Measurements from ENCODE around the gene CX3CL1.
"Not testable (repeated sequence)": the region's sequence is repeated elsewhere in the genome, so short reads cannot be mapped to it uniquely, and the experiment has no call there.

CX3CL1 gene

DNA sequence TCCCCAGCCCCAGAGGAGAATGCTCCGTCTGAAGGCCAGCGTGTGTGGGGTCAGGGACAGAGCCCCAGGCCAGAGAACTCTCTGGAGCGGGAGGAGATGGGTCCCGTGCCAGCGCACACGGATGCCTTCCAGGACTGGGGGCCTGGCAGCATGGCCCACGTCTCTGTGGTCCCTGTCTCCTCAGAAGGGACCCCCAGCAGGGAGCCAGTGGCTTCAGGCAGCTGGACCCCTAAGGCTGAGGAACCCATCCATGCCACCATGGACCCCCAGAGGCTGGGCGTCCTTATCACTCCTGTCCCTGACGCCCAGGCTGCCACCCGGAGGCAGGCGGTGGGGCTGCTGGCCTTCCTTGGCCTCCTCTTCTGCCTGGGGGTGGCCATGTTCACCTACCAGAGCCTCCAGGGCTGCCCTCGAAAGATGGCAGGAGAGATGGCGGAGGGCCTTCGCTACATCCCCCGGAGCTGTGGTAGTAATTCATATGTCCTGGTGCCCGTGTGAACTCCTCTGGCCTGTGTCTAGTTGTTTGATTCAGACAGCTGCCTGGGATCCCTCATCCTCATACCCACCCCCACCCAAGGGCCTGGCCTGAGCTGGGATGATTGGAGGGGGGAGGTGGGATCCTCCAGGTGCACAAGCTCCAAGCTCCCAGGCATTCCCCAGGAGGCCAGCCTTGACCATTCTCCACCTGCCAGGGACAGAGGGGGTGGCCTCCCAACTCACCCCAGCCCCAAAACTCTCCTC, 10.4 kb downstream of the CX3CL1 start:
- no peak for DNase-seq (ENCODE audit: low read depth)

DNA sequence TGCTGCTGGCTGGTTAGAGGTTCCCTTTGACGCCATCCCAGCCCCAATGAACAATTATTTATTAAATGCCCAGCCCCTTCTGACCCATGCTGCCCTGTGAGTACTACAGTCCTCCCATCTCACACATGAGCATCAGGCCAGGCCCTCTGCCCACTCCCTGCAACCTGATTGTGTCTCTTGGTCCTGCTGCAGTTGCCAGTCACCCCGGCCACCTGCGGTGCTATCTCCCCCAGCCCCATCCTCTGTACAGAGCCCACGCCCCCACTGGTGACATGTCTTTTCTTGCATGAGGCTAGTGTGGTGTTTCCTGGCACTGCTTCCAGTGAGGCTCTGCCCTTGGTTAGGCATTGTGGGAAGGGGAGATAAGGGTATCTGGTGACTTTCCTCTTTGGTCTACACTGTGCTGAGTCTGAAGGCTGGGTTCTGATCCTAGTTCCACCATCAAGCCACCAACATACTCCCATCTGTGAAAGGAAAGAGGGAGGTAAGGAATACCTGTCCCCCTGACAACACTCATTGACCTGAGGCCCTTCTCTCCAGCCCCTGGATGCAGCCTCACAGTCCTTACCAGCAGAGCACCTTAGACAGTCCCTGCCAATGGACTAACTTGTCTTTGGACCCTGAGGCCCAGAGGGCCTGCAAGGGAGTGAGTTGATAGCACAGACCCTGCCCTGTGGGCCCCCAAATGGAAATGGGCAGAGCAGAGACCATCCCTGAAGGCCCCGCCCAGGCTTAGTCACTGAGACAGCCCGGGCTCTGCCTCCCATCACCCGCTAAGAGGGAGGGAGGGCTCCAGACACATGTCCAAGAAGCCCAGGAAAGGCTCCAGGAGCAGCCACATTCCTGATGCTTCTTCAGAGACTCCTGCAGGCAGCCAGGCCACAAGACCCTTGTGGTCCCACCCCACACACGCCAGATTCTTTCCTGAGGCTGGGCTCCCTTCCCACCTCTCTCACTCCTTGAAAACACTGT, 11.3 kb downstream of the CX3CL1 start:
- DNase-seq (ENCODE audit: low read depth): no peak

DNA sequence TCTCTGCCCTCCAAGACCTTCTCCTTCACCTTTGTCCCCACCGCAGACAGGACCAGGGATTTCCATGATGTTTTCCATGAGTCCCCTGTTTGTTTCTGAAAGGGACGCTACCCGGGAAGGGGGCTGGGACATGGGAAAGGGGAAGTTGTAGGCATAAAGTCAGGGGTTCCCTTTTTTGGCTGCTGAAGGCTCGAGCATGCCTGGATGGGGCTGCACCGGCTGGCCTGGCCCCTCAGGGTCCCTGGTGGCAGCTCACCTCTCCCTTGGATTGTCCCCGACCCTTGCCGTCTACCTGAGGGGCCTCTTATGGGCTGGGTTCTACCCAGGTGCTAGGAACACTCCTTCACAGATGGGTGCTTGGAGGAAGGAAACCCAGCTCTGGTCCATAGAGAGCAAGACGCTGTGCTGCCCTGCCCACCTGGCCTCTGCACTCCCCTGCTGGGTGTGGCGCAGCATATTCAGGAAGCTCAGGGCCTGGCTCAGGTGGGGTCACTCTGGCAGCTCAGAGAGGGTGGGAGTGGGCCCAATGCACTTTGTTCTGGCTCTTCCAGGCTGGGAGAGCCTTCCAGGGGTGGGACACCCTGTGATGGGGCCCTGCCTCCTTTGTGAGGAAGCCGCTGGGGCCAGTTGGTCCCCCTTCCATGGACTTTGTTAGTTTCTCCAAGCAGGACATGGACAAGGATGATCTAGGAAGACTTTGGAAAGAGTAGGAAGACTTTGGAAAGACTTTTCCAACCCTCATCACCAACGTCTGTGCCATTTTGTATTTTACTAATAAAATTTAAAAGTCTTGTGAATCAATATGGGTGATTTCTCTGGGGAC, 12.2 kb downstream of the CX3CL1 start:
- no peak for DNase-seq (ENCODE audit: low read depth)

DNA sequence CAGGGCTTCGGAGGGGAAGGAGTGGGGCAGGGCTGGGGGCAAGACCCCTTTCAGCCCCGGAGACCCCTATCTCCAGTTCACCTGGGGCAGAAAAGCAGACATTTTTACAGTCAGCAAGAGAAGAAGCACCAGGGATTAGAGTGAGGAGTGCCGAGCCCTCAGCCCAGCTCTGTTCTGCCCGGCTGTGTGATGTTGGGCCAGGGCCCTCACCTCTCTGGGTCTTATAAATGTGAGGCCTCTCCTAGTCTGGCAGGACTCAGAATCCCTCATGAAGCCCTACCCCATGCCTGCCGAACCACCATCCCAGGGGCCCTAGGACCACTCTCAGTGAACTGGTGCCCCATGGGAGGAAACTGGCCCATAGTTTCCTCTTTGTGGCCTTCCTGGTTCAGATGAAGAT, 12.8 kb downstream of the CX3CL1 start:
- DNase-seq (ENCODE audit: low read depth): no peak

DNA sequence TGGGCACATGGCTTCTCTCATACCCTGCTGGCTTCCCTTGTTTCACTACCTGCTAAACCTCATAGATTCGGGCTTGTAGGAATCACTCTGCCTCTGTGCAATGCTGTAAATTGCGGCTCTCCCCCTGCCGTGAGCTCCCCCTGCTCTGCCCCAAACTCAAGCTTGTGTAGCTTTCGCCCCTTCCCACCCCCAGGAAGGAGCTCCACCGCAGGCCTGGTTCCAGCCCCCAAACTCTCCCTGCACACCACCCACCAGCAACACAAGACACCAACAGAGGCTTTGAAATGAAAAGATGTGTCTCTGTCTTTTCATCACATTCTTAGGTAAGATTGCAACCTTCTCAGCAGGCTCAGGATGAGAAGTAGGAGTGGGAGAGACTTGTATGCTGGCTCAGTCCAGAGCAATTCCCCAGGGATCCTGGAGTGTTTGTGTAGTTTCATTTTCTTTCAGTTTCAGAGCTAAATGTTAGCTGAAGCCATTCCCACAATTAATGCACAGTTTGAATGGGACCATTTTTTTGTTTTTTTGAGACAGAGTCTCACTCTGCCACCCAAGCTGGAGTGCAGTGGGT, 14.2 kb downstream of the CX3CL1 start:
- DNase-seq (ENCODE audit: low read depth): no peak

DNA sequence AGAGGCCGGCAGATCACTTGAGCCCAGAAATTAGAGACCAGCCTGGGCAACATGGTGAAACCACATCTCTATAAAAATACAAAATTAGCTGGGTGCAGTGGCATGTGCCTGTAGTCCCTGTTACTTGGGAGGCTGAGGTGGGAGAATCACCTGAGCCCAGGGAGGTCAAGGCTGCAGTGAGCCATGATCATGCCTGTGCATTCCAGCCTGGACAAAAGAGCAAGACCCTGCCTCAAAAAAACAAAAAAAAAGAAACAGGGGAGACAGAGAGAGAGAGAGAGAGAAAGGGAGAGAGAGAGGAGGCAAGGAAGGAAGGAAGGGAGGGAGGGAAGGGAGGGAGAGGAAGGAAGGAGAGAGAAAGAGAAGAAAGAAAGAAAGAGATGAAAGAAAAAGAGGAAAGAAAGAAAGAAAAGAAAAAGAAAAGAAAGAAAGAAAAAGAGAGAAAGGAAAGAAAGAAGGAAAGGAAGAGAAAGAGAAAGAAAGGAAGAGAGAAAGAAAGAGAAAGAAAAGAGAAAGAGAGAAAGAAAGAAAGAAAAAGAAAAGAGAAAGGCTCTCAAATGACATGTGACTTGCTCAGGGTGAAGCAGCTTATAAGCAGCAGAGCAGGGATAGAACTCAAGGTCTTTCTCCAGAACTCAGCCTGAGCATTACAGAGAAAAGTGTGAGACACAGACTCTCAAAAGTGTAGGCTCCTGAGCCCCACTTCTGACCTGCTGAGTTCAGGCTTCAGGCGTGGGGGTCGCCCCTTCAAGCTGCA, 15.5 kb downstream of the CX3CL1 start:
- DNase-seq (ENCODE audit: low read depth): no peak

DNA sequence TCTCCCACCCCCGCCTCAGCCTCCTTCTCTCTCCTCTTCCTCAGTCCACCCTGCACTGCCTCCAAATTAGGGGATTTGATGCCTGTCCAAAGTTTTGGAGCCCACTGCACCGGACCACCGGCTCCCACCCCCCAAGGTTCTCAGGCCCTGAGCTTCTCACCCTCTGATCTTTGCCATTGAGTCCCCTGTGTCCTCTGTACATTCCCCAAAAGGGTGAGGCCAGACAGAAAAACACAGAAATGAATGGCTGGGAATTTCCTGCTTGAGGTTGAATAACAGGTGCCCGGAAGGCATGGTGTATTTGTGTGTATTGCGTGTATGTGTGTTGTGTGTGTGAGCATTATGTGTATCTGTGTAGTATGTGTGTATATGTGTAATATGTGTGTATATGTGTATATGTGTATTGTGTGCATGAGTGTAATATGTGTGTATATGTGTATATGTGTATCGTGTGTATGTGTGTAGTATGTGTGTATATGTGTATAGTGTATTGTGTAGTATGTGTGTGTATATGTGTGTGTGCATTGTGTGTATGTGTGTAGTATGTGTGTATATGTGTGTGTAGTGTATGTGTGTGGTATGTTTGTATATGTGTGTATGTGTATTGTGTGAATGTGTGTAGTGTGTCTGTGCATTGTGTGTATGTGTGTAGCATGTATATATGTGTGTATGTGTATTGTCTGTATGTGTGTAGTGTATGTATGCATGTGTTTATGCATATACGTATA, 16.2 kb downstream of the CX3CL1 start:
- no peak for DNase-seq (ENCODE audit: low read depth)

DNA sequence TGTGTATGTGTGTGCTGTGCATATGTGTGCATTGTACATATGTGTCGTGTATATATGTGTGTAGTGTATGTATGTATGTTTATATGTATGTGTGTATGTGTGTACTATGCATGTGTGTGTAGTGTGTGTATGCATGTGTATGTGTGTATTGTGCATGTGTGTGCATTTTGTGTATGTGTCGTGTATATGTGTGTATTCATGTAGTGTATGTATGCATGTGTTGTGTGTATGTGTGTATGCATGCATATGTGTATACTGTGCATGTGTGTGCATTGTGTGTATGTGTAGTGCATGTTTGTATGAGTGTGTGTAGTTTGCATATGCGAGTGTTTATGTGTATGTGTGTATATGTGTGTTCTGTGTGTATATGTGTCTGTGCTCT, 16.8 kb downstream of the CX3CL1 start:
- DNase-seq (ENCODE audit: low read depth): no peak

DNA sequence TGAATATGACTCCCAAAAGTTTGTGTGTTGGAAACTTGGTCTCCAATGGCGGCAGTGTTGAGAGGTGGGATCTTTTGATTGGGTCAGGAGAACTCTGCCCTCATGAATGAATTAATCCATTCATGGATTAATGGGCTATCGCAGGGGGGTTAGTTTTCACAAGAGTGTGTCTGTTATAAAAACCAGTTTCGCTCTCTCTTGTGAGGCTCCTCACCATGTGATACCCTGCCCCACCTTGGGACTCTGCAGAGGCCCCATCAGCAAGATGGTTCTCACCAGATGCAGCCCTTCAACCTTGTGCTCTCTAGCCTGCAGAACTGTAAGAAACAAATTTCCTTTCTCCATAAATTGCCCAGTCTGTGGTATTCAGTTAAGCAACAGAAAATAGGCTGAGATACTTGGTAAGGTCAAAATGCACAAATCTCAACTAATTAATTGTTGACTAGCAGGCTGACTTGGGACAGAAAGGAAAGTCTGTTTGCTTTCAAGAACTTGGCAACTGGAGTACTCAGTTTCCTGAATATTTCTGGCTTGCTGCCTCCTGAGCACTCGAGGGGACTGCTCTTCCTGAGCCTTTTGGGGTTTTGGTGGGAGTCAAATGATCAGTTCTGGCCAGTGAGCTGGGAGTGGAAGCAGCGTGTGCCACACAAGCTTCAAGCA, 18.5 kb downstream of the CX3CL1 start:
- DNase-seq (ENCODE audit: low read depth): no peak

DNA sequence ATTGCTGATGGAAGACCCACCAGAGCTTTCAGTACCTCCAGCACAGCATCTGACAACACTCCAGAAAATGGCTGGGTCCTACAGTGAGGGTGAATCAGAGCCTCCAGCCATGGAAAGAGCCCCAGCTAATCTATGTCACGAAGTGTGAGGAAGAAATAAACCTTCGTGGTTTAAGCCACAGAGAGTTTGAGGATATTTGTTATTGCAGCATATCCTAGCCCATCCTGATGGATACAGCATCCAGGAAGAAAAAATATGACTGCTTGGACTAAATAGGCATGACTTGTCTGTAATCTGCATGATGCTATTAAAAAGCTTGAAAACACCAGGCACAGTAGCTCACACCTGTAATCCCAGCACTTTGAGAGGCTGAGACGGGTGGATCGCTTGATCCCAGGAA, 19.0 kb downstream of the CX3CL1 start:
- no peak for DNase-seq (ENCODE audit: low read depth)

DNA sequence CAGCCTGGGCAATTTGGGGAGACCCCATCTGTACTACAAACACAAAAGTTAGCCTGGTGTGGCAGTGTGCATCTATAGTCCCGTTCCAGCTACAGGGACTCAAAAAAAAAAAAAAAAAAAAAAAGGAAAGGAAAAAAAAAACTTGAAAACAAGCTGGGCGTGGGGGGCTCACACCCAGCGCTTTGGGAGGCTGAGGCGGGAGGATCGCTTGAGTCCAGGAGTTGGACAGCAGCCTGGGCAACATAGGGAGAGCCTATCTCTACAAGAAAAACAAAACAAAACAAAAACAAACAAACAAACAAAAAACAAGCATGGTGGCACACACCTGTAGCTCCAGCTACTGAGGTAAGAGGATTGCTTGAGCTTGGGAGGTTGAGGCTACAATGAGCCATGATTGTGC, 19.4 kb downstream of the CX3CL1 start:
- DNase-seq (ENCODE audit: low read depth): no peak

DNA sequence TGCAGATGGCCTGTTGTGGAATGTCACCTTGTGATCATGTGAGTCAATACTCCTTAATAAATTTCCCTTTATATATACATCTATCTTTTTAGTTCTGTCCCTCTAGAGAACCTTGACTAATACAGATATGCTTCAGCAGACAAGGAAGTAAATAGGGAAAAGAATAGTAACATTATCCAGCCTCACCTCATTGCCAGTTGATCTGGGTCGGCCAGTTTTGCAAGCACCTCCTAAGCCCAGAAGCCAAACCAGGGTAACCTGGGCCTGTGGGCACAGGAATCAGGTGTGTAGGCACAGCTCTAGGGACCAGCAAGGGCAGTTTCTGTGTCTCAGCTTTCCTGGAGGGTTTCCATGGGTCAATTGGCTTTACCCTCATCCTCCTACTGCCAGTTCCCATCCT, 20.4 kb downstream of the CX3CL1 start:
- DNase-seq (ENCODE audit: low read depth): no peak

DNA sequence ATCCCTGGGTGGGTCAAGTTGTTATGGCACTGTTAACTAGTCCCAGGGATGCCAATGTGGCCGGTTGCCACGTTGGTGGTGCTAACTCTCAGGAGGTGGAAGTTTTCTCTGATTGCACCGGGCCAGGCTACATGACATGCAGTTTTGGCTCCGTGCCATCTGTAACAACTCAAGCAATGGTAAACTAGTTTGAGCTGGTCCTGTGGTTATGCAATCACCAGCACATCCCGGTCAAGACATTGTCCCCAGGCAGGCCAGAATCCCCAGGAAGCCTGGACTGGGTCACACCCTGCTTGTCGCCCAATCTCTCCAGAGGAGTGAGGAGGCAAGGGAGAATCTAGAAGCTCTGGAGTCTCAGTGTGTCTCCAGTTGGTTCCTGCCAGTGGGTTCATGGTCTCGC, 22.2 kb downstream of the CX3CL1 start:
- no peak for DNase-seq (ENCODE audit: low read depth)

DNA sequence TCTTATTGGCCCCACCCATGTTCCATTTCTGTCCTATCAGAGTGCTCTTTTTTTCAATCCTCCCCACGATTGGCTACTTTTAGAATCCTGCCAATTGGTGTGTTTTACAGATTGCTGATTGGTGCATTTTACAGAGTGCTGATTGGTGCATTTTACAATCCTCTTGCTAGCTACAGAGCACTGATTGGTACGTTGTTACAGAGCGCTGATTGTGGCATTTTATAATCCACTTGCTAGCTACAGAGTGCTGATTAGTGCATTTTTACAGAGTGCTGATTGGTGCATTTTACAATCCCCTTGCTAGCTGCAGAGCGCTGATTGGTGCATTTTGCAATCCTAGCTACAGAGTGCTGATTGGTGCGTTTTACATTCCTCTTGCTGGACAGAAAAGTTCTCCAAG, 22.7 kb downstream of the CX3CL1 start:
- no peak for DNase-seq (ENCODE audit: low read depth)

DNA sequence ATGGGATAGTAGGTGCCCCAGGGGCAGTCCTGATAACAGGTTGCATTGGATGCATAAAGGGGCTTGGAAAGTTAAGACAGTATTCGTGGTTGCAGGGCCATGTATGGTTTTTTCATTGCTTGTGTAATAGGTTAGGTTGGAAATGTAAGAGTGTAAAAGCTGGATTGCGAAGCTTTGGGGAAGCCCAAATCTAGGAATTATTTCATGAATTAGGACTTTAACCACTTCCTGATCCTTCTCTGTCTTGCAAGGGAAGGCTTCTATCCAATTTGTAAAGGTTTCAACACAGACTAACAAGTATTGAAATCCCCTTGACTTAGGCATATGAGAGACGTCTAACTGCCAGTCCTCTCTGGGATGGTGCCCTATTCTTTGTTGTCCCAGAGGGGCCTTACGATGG, 24.5 kb downstream of the CX3CL1 start:
- DNase-seq (ENCODE audit: low read depth): no peak

DNA sequence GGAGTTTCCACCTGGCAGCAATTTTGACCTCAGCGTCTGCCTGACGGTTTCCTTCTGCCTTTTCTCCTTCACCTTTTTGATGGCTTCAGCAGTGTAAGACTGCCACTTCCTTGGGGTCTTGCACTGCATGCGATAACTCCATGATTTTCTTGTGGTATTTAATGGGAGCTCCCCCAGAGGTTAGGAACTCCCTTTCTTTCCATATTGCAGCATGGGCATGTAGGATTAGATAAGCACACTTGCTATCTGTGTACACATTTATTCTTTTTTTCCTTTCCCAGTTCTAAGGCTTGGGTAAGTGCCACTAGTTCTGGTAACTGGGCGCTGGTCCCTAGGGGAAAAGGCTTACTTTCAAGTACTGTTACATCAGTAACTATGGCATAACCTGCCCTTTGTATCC, 25.2 kb downstream of the CX3CL1 start:
- DNase-seq (ENCODE audit: low read depth): not testable (repeated sequence)

DNA sequence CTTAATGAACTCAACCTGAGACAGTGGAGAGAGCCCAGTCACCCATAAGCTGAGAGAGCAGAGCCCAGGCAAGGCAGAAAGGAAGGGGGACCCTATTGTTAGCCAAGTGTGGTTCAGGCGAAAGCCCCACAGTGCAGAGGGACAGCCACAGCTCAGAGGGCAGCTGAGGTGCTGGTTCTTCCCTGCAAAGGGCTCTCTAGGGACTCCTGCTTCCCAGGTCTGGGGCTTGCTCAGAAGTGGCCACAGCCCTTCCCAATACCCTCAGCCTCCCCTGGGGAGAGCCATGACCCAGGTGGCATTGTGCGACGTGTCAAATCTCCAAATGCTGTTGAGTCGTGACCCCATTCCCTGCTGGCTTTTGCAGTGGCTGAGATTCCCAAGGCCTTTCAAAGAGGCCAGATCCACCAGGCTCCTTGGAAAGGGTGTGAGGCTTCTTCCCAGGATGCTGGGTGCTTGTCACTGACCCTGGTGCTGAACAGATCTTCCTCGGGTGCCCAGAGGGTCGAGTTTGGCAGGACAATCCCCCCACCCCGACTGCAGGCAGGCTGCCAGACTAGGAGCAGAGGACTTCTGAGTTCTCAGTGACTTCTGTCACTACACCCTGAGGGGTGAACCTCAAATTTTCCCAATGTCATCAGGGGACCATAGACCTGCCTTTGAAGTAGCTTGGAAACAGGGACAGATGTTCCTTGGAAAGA, 29.8 kb downstream of the CX3CL1 start:
- no peak for DNase-seq (ENCODE audit: low read depth)

DNA sequence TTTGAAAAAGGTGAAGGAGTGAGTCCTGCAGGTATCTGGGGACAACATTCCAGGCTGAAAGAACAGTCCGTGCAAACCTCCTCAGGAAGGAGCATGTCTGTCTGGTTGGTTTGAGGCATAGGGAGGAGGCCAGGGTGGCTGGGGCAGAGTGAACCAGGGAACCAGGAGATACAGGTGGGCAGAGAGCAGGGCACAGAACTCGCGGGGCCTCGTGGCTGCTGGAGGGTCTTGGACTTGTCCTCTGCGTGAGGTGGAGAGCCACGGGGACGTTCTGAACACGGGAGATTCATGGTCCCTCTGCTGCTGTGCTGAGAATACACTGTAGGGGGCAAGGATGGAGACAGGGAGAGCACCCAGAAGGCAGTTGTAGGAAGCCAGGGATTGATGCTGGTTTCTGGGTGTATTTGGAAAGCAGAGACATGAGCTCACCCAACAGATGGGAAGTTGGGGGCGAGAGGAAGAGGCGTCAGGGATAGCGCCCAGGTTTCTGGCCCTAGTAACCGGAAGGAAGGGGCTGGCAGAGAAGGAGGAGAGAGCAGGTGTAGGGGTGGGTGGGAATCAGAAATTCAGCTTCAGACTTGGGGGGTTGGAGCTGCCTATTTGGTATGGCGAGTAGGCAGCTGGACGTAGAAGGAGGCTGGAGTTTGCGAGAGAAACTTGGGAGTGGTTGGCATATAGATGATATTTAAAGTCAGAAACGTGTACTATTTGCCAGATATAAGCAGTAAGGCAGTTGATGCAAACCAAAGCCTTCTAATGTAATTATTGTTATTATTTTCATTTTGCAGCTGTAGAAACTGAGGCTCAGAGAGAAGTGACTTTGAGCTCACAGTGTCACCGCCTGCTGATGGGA, 31.9 kb downstream of the CX3CL1 start, which contains the start of gene CCL17:
Gene CCL17, plus strand, starts transcription at position 803 of the 853 bp plus-strand sequence. CDS start 9,166 bp downstream, outside the sequence.
- DNase-seq (ENCODE audit: low read depth): no peak

Data from GM04503 (cell line).